OCI-LY7 (cell line): ENCODE measurements around the gene GPRC5D.

Experiments used
- EZH2phosphoT487 ChIP-seq: fragments of 200-600 bp; sonication (generic); IDR thresholded peaks from 2 replicates; pipeline ENCODE4 v1.6.1; 2018; ENCODE audit warnings: low read depth, borderline replicate concordance, mild to moderate bottlenecking, mixed run types, antibody characterized with exemption, low read length, moderate library complexity, mixed read lengths
- TF ChIP-seq, protein P1 (sequence below): fragments of 200-600 bp; sonication (generic); conservative IDR thresholded peaks from 2 replicates; pipeline ENCODE4 v1.5.1; 2014; ENCODE audit warnings: mild to moderate bottlenecking, antibody characterized with exemption, low read length, moderate library complexity, mixed read lengths

DNA sequence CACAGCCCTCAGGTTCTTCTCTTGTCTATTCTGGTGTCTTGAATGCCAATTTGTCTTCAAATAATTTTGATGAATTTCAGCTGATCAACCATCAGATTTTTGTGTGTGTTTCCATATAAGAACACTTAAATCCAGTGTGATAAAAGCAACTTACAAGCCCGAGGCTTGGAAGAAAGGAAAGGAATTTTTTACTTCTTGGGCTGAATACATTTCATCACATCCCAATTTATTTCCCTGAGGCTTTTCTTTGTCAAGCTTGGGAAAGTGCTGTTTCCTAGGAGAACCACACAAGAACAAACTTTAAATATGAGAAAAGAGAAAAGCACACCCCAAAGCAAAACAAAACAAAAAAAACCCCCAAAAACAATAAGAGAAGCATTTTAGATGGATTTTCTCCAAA lies 26.6 kb downstream of the GPRC5D start:
- TF ChIP-seq, protein P1, sequence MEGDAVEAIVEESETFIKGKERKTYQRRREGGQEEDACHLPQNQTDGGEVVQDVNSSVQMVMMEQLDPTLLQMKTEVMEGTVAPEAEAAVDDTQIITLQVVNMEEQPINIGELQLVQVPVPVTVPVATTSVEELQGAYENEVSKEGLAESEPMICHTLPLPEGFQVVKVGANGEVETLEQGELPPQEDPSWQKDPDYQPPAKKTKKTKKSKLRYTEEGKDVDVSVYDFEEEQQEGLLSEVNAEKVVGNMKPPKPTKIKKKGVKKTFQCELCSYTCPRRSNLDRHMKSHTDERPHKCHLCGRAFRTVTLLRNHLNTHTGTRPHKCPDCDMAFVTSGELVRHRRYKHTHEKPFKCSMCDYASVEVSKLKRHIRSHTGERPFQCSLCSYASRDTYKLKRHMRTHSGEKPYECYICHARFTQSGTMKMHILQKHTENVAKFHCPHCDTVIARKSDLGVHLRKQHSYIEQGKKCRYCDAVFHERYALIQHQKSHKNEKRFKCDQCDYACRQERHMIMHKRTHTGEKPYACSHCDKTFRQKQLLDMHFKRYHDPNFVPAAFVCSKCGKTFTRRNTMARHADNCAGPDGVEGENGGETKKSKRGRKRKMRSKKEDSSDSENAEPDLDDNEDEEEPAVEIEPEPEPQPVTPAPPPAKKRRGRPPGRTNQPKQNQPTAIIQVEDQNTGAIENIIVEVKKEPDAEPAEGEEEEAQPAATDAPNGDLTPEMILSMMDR: no peak
- TF ChIP-seq EZH2phosphoT487: no peak
